Hepatocyte (in vitro differentiated cells): ENCODE data around the gene URAD. TPM values are rescaled to one million over a fixed set of nuclear protein-coding genes. Genes with fewer than 3 reads are reported as not detected.
A peak's percentile ranks its signal among the peaks of the same experiment; 100 is the strongest.

Source experiments
- DNase-seq: peaks from one replicate; pipeline ENCODE4 v3.0.0-alpha.2; 2016; ENCODE audit warnings: low spot score
- H2AFZ ChIP-seq: fragments of 200-600 bp; sonication (generic); 2 replicates; pipeline ENCODE4 v1.6.0; 2016; ENCODE audit warnings: antibody characterized with exemption, mild to moderate bottlenecking
- H3K27ac ChIP-seq: fragments of 200-600 bp; sonication (generic); 2 replicates; pipeline ENCODE4 v1.5.1; 2016; ENCODE audit warnings: mild to moderate bottlenecking
- H3K27me3 ChIP-seq: fragments of 200-600 bp; sonication (generic); 2 replicates; pipeline ENCODE4 v1.6.1; 2016
- H3K36me3 ChIP-seq: fragments of 200-600 bp; sonication (generic); replicated peaks from 2 replicates; pipeline ENCODE4 v1.5.1; 2016; ENCODE audit warnings: low read depth; ENCODE audit not compliant: insufficient read depth
- H3K4me1 ChIP-seq: fragments of 200-600 bp; sonication (generic); 2 replicates; pipeline ENCODE4 v1.5.1; 2016; ENCODE audit warnings: mild to moderate bottlenecking, moderate library complexity; ENCODE audit not compliant: insufficient read depth
- H3K4me2 ChIP-seq: fragments of 200-600 bp; sonication (generic); 2 replicates; pipeline ENCODE4 v1.6.0; 2016
- H3K4me3 ChIP-seq: fragments of 200-600 bp; sonication (generic); 2 replicates; pipeline ENCODE4 v1.5.1; 2016; ENCODE audit warnings: mild to moderate bottlenecking
- H3K79me2 ChIP-seq: fragments of 200-600 bp; sonication (generic); 2 replicates; pipeline ENCODE4 v1.6.0; 2017; ENCODE audit warnings: mild to moderate bottlenecking
- H3K9me2 ChIP-seq: fragments of 200-600 bp; sonication (generic); replicated peaks from 2 replicates; pipeline ENCODE4 v1.6.0; 2017; ENCODE audit warnings: mild to moderate bottlenecking; ENCODE audit not compliant: insufficient read depth
- H3K9me3 ChIP-seq: fragments of 200-600 bp; sonication (generic); 2 replicates; pipeline ENCODE4 v1.5.1; 2016; ENCODE audit warnings: low read depth, mild to moderate bottlenecking
- H4K20me1 ChIP-seq: fragments of 200-600 bp; sonication (generic); 2 replicates; pipeline ENCODE4 v1.6.0; 2016; ENCODE audit warnings: mild to moderate bottlenecking; ENCODE audit not compliant: insufficient read depth, poor library complexity, severe bottlenecking
- CTCF ChIP-seq: fragments of 200-600 bp; sonication (generic); IDR thresholded peaks from 2 replicates; pipeline ENCODE4 v1.5.1; 2016; ENCODE audit warnings: antibody characterized with exemption, mild to moderate bottlenecking; ENCODE audit not compliant: poor library complexity
- EZH2 ChIP-seq: fragments of 200-600 bp; sonication (generic); IDR thresholded peaks from 2 replicates; pipeline ENCODE4 v1.6.1; 2016; ENCODE audit warnings: antibody characterized with exemption, mild to moderate bottlenecking, borderline replicate concordance
- EZH2phosphoT487 ChIP-seq: fragments of 200-600 bp; sonication (generic); IDR thresholded peaks from one replicate; pipeline ENCODE4 v1.6.1; 2018; ENCODE audit warnings: antibody characterized with exemption, mild to moderate bottlenecking, low read depth, moderate library complexity; ENCODE audit not compliant: unreplicated experiment, severe bottlenecking
- WGBS: methylation state at CpG from one replicate; pipeline ENCODE4 v1.1.6; 2016; ENCODE audit warnings: low lambda C conversion rate; ENCODE audit errors: missing lambda C conversion rate; 5-methylcytosine and 5-hydroxymethylcytosine counted together
- polyA plus RNA-seq: library from polyadenylated mRNA; unstranded; fragments of >200 nt; fragmentation: Nextera tagmentation; extraction: Ambion mirVana; gene quantifications from 2 replicates; pipeline ENCODE4 v1.2.1, GENCODE V29; 2016
- total RNA-seq: library from RNA; depleted of rRNA; stranded (reverse); fragments of >200 nt; gene quantifications from 2 replicates; pipeline ENCODE4 v1.2.3, GENCODE V29; 2014

URAD gene
- total and polyA plus RNA-seq, 2 experiments from 2014 or later: 18.2 to 35.7 TPM

GRCh38 chr13:27997904-27998522, 9.5 kb upstream of the URAD start:
- H4K20me1 ChIP-seq: no peaks in the 10 kb centered on the region
- H3K9me2 ChIP-seq: no peaks in the 10 kb centered on the region
- no peaks in the 10 kb centered on the region for H3K9me3 ChIP-seq
- no peak overlapping the region for H3K4me2 ChIP-seq
- 34% methylated on average over 7 of the region's 7 CpGs for WGBS
- DNase-seq: peak; percentile 72
- H3K4me3 ChIP-seq: no peak overlapping the region
- no peaks in the 10 kb centered on the region for H3K27me3 ChIP-seq
- H2AFZ ChIP-seq: no peak overlapping the region
- H3K4me1 ChIP-seq: no peaks in the 10 kb centered on the region
- H3K27ac ChIP-seq: no peak overlapping the region
- H3K79me2 ChIP-seq: no peaks in the 10 kb centered on the region
- no peak for TF ChIP-seq EZH2
- peak; percentile 64 for TF ChIP-seq CTCF
- no peak for TF ChIP-seq EZH2phosphoT487
- H3K36me3 ChIP-seq: no peaks in the 10 kb centered on the region

DNA sequence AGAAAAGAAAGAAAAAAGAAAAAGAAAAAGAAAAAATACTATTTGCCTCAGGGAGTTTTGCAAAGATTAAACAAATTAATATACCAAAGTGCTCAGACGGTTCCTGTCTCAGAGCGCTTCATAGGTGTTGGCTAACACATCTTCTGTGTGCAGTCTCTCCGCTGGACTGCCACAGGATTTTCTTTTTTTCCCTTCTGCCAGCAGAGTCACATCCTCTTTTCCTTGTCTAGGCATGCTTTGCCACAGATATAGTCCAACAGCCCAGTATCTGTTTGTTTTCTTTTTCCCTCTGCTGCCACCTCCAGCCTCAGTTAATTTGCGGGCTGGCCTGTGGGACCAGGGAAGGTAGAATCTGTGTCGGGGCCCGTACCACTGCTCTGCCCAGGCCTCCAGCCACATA, 3.4 kb upstream of the URAD start:
- H3K4me2 ChIP-seq: no peak overlapping the region
- no peak overlapping the region for H2AFZ ChIP-seq
- no peak for TF ChIP-seq EZH2phosphoT487
- no peak for TF ChIP-seq EZH2
- no peak for TF ChIP-seq CTCF
- H3K27ac ChIP-seq: no peak overlapping the region
- no peaks in the 10 kb centered on the region for H4K20me1 ChIP-seq
- H3K9me2 ChIP-seq: no peaks in the 10 kb centered on the region
- 83% methylated on average over 6 of the region's 6 CpGs for WGBS
- H3K27me3 ChIP-seq: peaks cover 4% of the 10 kb centered on the region
- no peaks in the 10 kb centered on the region for H3K79me2 ChIP-seq
- DNase-seq: no peak
- H3K4me3 ChIP-seq: no peak overlapping the region
- H3K4me1 ChIP-seq: no peaks in the 10 kb centered on the region
- H3K36me3 ChIP-seq: no peaks in the 10 kb centered on the region
- no peaks in the 10 kb centered on the region for H3K9me3 ChIP-seq

DNA sequence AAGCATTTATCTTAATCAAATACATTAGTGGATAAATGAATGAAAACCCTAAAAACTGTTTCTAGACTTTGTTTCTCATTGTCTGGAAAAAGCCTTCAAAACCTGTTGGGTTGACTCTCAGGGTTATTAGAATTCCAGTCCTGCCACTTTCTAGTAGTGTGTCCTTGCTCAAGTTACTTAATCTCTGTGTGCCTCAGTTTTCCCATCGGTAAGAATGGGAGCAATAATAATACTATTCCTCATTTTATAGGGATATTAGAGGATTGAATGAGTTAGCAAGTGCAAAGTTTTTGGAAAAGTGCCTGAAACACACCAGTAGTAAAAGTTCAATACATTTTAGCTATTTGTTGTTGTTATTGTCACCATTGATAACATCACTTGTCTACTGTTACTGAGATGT, 2.9 kb downstream of the URAD start:
- no peaks in the 10 kb centered on the region for H3K36me3 ChIP-seq
- H3K4me2 ChIP-seq: no peak overlapping the region
- 83% methylated on average over 1 of the region's 1 CpG for WGBS
- DNase-seq: no peak
- TF ChIP-seq CTCF (no peak), EZH2 (no peak), EZH2phosphoT487 (no peak)
- H3K27ac ChIP-seq: no peak overlapping the region
- peaks cover 8% of the 10 kb centered on the region for H3K79me2 ChIP-seq
- H3K4me3 ChIP-seq: no peak overlapping the region
- peaks cover 35% of the 10 kb centered on the region for H3K27me3 ChIP-seq
- H3K9me3 ChIP-seq: no peaks in the 10 kb centered on the region
- H3K4me1 ChIP-seq: no peaks in the 10 kb centered on the region
- H2AFZ ChIP-seq: no peak overlapping the region
- no peaks in the 10 kb centered on the region for H4K20me1 ChIP-seq
- H3K9me2 ChIP-seq: no peaks in the 10 kb centered on the region
